Measurements from ENCODE around the gene SMCO4.

GRCh38 chr11:93492464-93493251 is 50.5 kb downstream of the SMCO4 start:
- TF ChIP-seq CTCF (IDR thresholded peaks at IDR 0.05) (no peak), POLR2A (IDR thresholded peaks at IDR 0.05) (no peak)

All from body of pancreas (tissue), 4 donors.